H1 (cell line): ENCODE results near the gene PARD3. TPM values are rescaled to one million over a fixed set of nuclear protein-coding genes. Genes with fewer than 3 reads are reported as not detected.

ENCODE experiments used
- CTCF ChIA-PET: fragments of 300-600 bp; sonication (Branson Sonifier 250); formaldehyde crosslinking; loops from one replicate; lab custom pipeline; 2021; ENCODE audit not compliant: partially characterized antibody; lab: Charles Lee
- POLR2A ChIA-PET: fragments of 300-600 bp; sonication (Branson Sonifier 250); formaldehyde crosslinking; loops from one replicate; lab custom pipeline; 2021; ENCODE audit warnings: inconsistent platforms; ENCODE audit not compliant: partially characterized antibody; lab: Charles Lee
- DNase-seq, 2 experiments: peaks; one replicate each; pipeline versions ENCODE4 v3.0.0 to v3.0.0-alpha.2; 2010 to 2022; ENCODE audit warnings: low spot score in 2 of 2, low read depth in 1 of 2, mixed read lengths in 1 of 2
- FAIRE-seq: peaks from 2 replicates; lab custom pipeline; 2011; peaks lifted over from hg19 to GRCh38; lab: Jason Lieb, UNC
- H2AFZ ChIP-seq: 2 replicates; pipeline ENCODE4 v1.8.1; 2012; ENCODE audit warnings: low read length, inconsistent platforms
- H2AK5ac ChIP-seq: 2 replicates; pipeline ENCODE4 v1.6.1; 2013; ENCODE audit warnings: low read depth, low read length
- H2BK120ac ChIP-seq: replicated peaks from 2 replicates; pipeline ENCODE3; 2013; ENCODE audit warnings: low read depth, low read length, inconsistent platforms
- H2BK12ac ChIP-seq: 2 replicates; pipeline ENCODE4 v1.6.1; 2013; ENCODE audit warnings: low read depth, low read length
- H2BK15ac ChIP-seq: 2 replicates; pipeline ENCODE4 v1.6.1; 2013; ENCODE audit warnings: low read length
- H2BK20ac ChIP-seq: 2 replicates; pipeline ENCODE4 v1.6.1; 2013; ENCODE audit warnings: low read length
- H2BK5ac ChIP-seq: 2 replicates; pipeline ENCODE4 v1.6.1; 2013; ENCODE audit warnings: low read depth, low read length
- H3K14ac ChIP-seq: 2 replicates; pipeline ENCODE4 v1.6.1; 2013; ENCODE audit warnings: inconsistent platforms; ENCODE audit not compliant: insufficient read length
- H3K18ac ChIP-seq: 2 replicates; pipeline ENCODE4 v1.6.1; 2013; ENCODE audit warnings: low read length; ENCODE audit errors: extremely low read depth
- H3K23ac ChIP-seq: 2 replicates; pipeline ENCODE4 v1.6.1; 2013; ENCODE audit warnings: inconsistent platforms; ENCODE audit not compliant: insufficient read length
- H3K23me2 ChIP-seq: 2 replicates; pipeline ENCODE4 v1.6.1; 2013; ENCODE audit warnings: low read depth, low read length
- H3K27ac ChIP-seq: 2 replicates; pipeline ENCODE4 v1.6.1; 2011; ENCODE audit warnings: low read depth, low read length, inconsistent platforms
- H3K27me3 ChIP-seq, 4 experiments: replicated peaks in 1 of 4; 1 replicate in 1 of 4; 2 replicates in 3 of 4; pipeline versions ENCODE4 v1.6.1 to v1.8.1; 2011 to 2013; ENCODE audit warnings: low read length in 3 of 4, mild to moderate bottlenecking in 3 of 4, inconsistent platforms in 2 of 4, mixed read lengths in 2 of 4, moderate library complexity in 1 of 4; ENCODE audit not compliant: control insufficient read depth in 3 of 4, insufficient read depth in 3 of 4; ENCODE audit errors: extremely low read depth in 1 of 4
- H3K36me3 ChIP-seq, 4 experiments: 2 replicates each; pipeline versions ENCODE4 v1.6.1 to v1.8.1; 2011 to 2013; ENCODE audit warnings: mild to moderate bottlenecking in 4 of 4, low read length in 3 of 4, moderate library complexity in 2 of 4, control low read depth in 1 of 4, inconsistent platforms in 1 of 4; ENCODE audit not compliant: insufficient read depth in 4 of 4, control insufficient read depth in 2 of 4
- H3K4ac ChIP-seq: replicated peaks from 2 replicates; pipeline ENCODE3; 2013; ENCODE audit warnings: low read length, low read depth, mixed read lengths, inconsistent platforms; ENCODE audit not compliant: insufficient read length
- H3K4me1 ChIP-seq, 4 experiments: replicated peaks in 1 of 4; 1 replicate in 1 of 4; 2 replicates in 3 of 4; pipeline versions ENCODE4 v1.6.1 to v1.8.1; 2011 to 2013; ENCODE audit warnings: low read length in 3 of 4, inconsistent platforms in 2 of 4, mixed read lengths in 1 of 4; ENCODE audit not compliant: insufficient read depth in 4 of 4, control insufficient read depth in 3 of 4
- H3K4me2 ChIP-seq, 2 experiments: 2 replicates each; pipeline versions ENCODE4 v1.6.1 to v1.8.1; 2011 to 2013; ENCODE audit warnings: low read depth in 2 of 2, low read length in 2 of 2, control low read depth in 1 of 2, inconsistent platforms in 1 of 2, mild to moderate bottlenecking in 1 of 2; ENCODE audit not compliant: insufficient read depth in 1 of 2
- H3K4me3 ChIP-seq, 4 experiments: fragments of 200-600, 300-600 bp in 1 of 4; sonication (generic), shearing (Covaris generic), sonication (Bioruptor Twin) in 1 of 4; 2 replicates each; pipeline versions ENCODE4 v1.5.1 to v1.8.1; 2011 to 2016; ENCODE audit warnings: low read length in 4 of 4, low read depth in 3 of 4, control low read depth in 2 of 4, inconsistent platforms in 2 of 4, mild to moderate bottlenecking in 2 of 4, mixed read lengths in 1 of 4, moderate library complexity in 1 of 4; ENCODE audit not compliant: insufficient read depth in 2 of 4; ENCODE audit errors: extremely low read depth in 1 of 4
- H3K56ac ChIP-seq: replicated peaks from 2 replicates; pipeline ENCODE3; 2013; ENCODE audit warnings: low read depth, mild to moderate bottlenecking, mixed read lengths, low read length, inconsistent platforms; ENCODE audit not compliant: insufficient read length
- H3K79me1 ChIP-seq: 2 replicates; pipeline ENCODE4 v1.6.1; 2013; ENCODE audit warnings: low read depth, low read length, control low read depth
- H3K79me2 ChIP-seq, 2 experiments: 2 replicates each; pipeline versions ENCODE4 v1.6.1 to v1.8.1; 2012 to 2013; ENCODE audit warnings: low read length in 2 of 2, mild to moderate bottlenecking in 2 of 2, inconsistent platforms in 1 of 2; ENCODE audit not compliant: insufficient read depth in 2 of 2, control insufficient read depth in 1 of 2
- H3K9ac ChIP-seq, 4 experiments: replicated peaks in 1 of 4; 1 replicate in 1 of 4; 2 replicates in 3 of 4; pipeline versions ENCODE4 v1.6.1 to v1.8.1; 2011 to 2013; ENCODE audit warnings: low read depth in 3 of 4, low read length in 3 of 4, control low read depth in 2 of 4, mild to moderate bottlenecking in 2 of 4, moderate library complexity in 2 of 4, inconsistent platforms in 1 of 4; ENCODE audit errors: extremely low read depth in 1 of 4
- H3K9me3 ChIP-seq, 2 experiments: 2 replicates each; pipeline versions ENCODE4 v1.6.1 to v1.8.1; 2012 to 2013; ENCODE audit warnings: mild to moderate bottlenecking in 2 of 2, moderate library complexity in 2 of 2, control low read depth in 1 of 2, inconsistent platforms in 1 of 2, low read depth in 1 of 2, low read length in 1 of 2, mixed read lengths in 1 of 2; ENCODE audit not compliant: insufficient read depth in 2 of 2
- H4K20me1 ChIP-seq, 2 experiments: replicated peaks in 1 of 2; 2 replicates each; pipeline versions ENCODE3 to v1.8.1; 2011 to 2013; ENCODE audit warnings: inconsistent platforms in 2 of 2, low read length in 2 of 2, mild to moderate bottlenecking in 1 of 2; ENCODE audit not compliant: insufficient read depth in 2 of 2, control insufficient read depth in 1 of 2
- H4K5ac ChIP-seq: 2 replicates; pipeline ENCODE4 v1.6.1; 2013; ENCODE audit warnings: low read length, low read depth, mixed read lengths, inconsistent platforms; ENCODE audit not compliant: insufficient read length
- H4K8ac ChIP-seq: 2 replicates; pipeline ENCODE4 v1.8.0; 2013; ENCODE audit warnings: mild to moderate bottlenecking, moderate library complexity, low read length, inconsistent platforms; ENCODE audit not compliant: insufficient read depth; ENCODE audit errors: extremely low read depth
- H4K91ac ChIP-seq: replicated peaks from 2 replicates; pipeline ENCODE3; 2013; ENCODE audit warnings: low read length, mixed read lengths, inconsistent platforms; ENCODE audit not compliant: insufficient read length
- ASH2L ChIP-seq: fragments of 200-600, 300-600 bp; sonication (generic); IDR thresholded peaks from one replicate; pipeline ENCODE4 v1.7.1; 2017; ENCODE audit warnings: low read length
- CBX5 ChIP-seq: fragments of 300-800, 300-1000 bp; sonication (generic); IDR thresholded peaks from 2 replicates; pipeline ENCODE4 v1.7.1; 2016; ENCODE audit warnings: antibody characterized with exemption, low read length, low read depth
- CBX8 ChIP-seq: fragments of 300-800, 300-1000 bp; sonication (generic); IDR thresholded peaks from 2 replicates; pipeline ENCODE4 v1.7.1; 2016; ENCODE audit warnings: low read depth, low read length, borderline replicate concordance
- HDAC6 ChIP-seq: IDR thresholded peaks from one replicate; pipeline ENCODE4 v1.7.1; 2012; ENCODE audit warnings: low read depth, mild to moderate bottlenecking, inconsistent platforms, low read length, moderate library complexity
- KDM1A ChIP-seq: fragments of 200-600, 300-600 bp; sonication (generic); IDR thresholded peaks from 2 replicates; pipeline ENCODE4 v1.7.1; 2016; ENCODE audit warnings: mild to moderate bottlenecking, low read length, borderline replicate concordance
- KDM5A ChIP-seq: fragments of 200-600 bp; IDR thresholded peaks from 2 replicates; pipeline ENCODE4 v1.7.1; 2012; ENCODE audit warnings: mild to moderate bottlenecking, low read length, inconsistent platforms, mixed read lengths
- RBBP5 ChIP-seq: IDR thresholded peaks from 2 replicates; pipeline ENCODE4 v1.7.1; 2012; ENCODE audit warnings: low read depth, mild to moderate bottlenecking, inconsistent platforms, low read length, moderate library complexity, borderline replicate concordance
- RFX5 ChIP-seq: IDR thresholded peaks from 2 replicates; pipeline ENCODE4 v1.6.1; 2011; ENCODE audit warnings: low read depth, low read length, improper control_type of control experiment, borderline replicate concordance
- SAP30 ChIP-seq: fragments of 300-600 bp; sonication (generic); IDR thresholded peaks from 2 replicates; pipeline ENCODE4 v1.7.1; 2012; ENCODE audit warnings: low read length, moderate library complexity, mild to moderate bottlenecking, inconsistent platforms; ENCODE audit not compliant: insufficient read depth, insufficient replicate concordance
- SIN3A ChIP-seq, 2 experiments: IDR thresholded peaks in 1 of 2; conservative IDR thresholded peaks in 1 of 2; 2 replicates each; pipeline ENCODE4 v1.6.1; 2011 to 2012; ENCODE audit warnings: low read length in 2 of 2, improper control_type of control experiment in 1 of 2, low read depth in 1 of 2, mild to moderate bottlenecking in 1 of 2
- SIX5 ChIP-seq: IDR thresholded peaks from 2 replicates; pipeline ENCODE4 v1.6.1; 2011; ENCODE audit warnings: mild to moderate bottlenecking, low read depth, low read length
- SP2 ChIP-seq: IDR thresholded peaks from 2 replicates; pipeline ENCODE4 v1.6.1; 2012; ENCODE audit warnings: mild to moderate bottlenecking, low read length, inconsistent platforms
- SP4 ChIP-seq: IDR thresholded peaks from 2 replicates; pipeline ENCODE4 v1.6.1; 2012; ENCODE audit warnings: low read length, inconsistent platforms
- SUZ12 ChIP-seq: fragments of 200-600 bp; sonication (generic); IDR thresholded peaks from 2 replicates; pipeline ENCODE4 v1.6.1; 2012; ENCODE audit warnings: mild to moderate bottlenecking, inconsistent platforms, low read length, moderate library complexity, mixed read lengths
- TAF1 ChIP-seq: IDR thresholded peaks from 2 replicates; pipeline ENCODE4 v1.6.1; 2011; ENCODE audit warnings: mild to moderate bottlenecking, low read depth, low read length
- WGBS, 2 experiments: shearing (Covaris generic) in 1 of 2; methylation state at CpG; one replicate each; pipeline versions ENCODE4 v1.1.6 to v1.1.7; 2013 to 2015; ENCODE audit warnings: low lambda C conversion rate in 2 of 2, mixed read lengths in 2 of 2, inconsistent platforms in 1 of 2, low coverage in 1 of 2, missing lambda C conversion rate in 1 of 2; ENCODE audit not compliant: insufficient replicate concordance in 2 of 2, insufficient coverage in 1 of 2, insufficient read length in 1 of 2; ENCODE audit errors: extremely low coverage in 1 of 2, missing lambda C conversion rate in 1 of 2; 5-methylcytosine and 5-hydroxymethylcytosine counted together
- polyA plus RNA-seq, 7 experiments: library from polyadenylated mRNA; depleted of rRNA in 3 of 7; stranded (reverse) in 5 of 7; unstranded in 2 of 7; fragments of >200 nt in 5 of 7; fragments of 200-250 nt in 2 of 7; gene quantifications; 1 replicate in 5 of 7; 2 replicates in 1 of 7; 4 replicates in 1 of 7; pipeline versions ENCODE4 v1.2.1 to v1.2.3, GENCODE V29; 2011 to 2013; ENCODE audit warnings: missing spikeins in 2 of 7, mixed read lengths in 2 of 7
- total RNA-seq: library from RNA; stranded (reverse); fragmentation: NEBNext Ultra II Directional; extraction: Animal tissue kit (Norgen Biotek cat#: 25700); gene quantifications from 2 replicates; pipeline ENCODE4 v1.2.1, GENCODE V29; 2021

Gene PARD3
- total and polyA plus RNA-seq, 2 of the 8 experiments (the other 6 are each of a cell fraction or from before 2014, with no cell fraction given): 19.7 to 49.1 TPM

- WGBS, 2 experiments: 92% methylated on average over 1 of the region's 1 CpG; no CpG with 5 or more reads in 1 of the 2 experiments
- H3K23ac ChIP-seq: no peak overlapping the region
- FAIRE-seq: no peak
- TF ChIP-seq KDM5A (no peak), SIN3A (conservative IDR thresholded peaks at IDR 0.05 in 1 of 2, IDR thresholded peaks at IDR 0.05 in 1 of 2; ENCODE audit: low read depth in 1 of 2, low read length in 2 of 2) (no peak), ASH2L (no peak), TAF1 (no peak), SUZ12 (no peak), SIX5 (no peak), CBX8 (no peak), KDM1A (no peak), SP2 (no peak), CBX5 (no peak), SAP30 (no peak), RFX5 (no peak), SP4 (no peak), HDAC6 (no peak), RBBP5 (no peak)
Observed at GRCh38 chr10:34313353-34313752, 501.7 kb downstream of the PARD3 start.

More at GRCh38 chr10:34313353-34313752, 501.7 kb downstream of the PARD3 start:
- Histone ChIP-seq H3K4me2 (no peak overlapping the region), H2AFZ (no peak overlapping the region), H3K4me1 (peaks cover 0 to 2% (median 0%) of the 10 kb centered on the region in 4 experiments; a peak in 1 of 7 replicates), H3K56ac (no peak overlapping the region), H3K27me3 (no peaks in the 10 kb centered on the region), H2AK5ac (no peak overlapping the region), H4K20me1 (no peaks in the 10 kb centered on the region), H3K79me1 (no peaks in the 10 kb centered on the region), H2BK20ac (no peak overlapping the region), H2BK15ac (no peak overlapping the region), H4K5ac (no peak overlapping the region), H3K36me3 (no peaks in the 10 kb centered on the region), H3K23me2 (no peaks in the 10 kb centered on the region), H2BK5ac (no peak overlapping the region), H3K4me3 (no peak overlapping the region), H3K14ac (no peak overlapping the region), H3K9ac (no peak overlapping the region), H3K18ac (no peak overlapping the region), H3K9me3 (no peaks in the 10 kb centered on the region), H3K27ac (no peak overlapping the region), H4K8ac (no peak overlapping the region), H4K91ac (no peak overlapping the region), H3K79me2 (no peaks in the 10 kb centered on the region), H2BK12ac (no peak overlapping the region), H2BK120ac (no peak overlapping the region), H3K4ac (no peak overlapping the region)
- CTCF ChIA-PET: interaction anchor here (1.1 to 1.5 kb wide), 2 partner anchors 8 to 1120 kb away, joined by 3 read pairs; no protein-coding TSS in a partner anchor
- POLR2A ChIA-PET: no interaction called here
- no peak for DNase-seq
